GM21619 (cell line): ENCODE measurements around the gene ZFYVE9.
"Not testable (repeated sequence)": the region's sequence is repeated elsewhere in the genome, so short reads cannot be mapped to it uniquely, and the experiment has no call there.

Experiments
- ATAC-seq: cut with Tn5 transposase; IDR thresholded peaks from one replicate; pipeline ENCODE4 v1.9.1; 2021; ENCODE audit not compliant: unreplicated experiment

The ZFYVE9 gene

DNA sequence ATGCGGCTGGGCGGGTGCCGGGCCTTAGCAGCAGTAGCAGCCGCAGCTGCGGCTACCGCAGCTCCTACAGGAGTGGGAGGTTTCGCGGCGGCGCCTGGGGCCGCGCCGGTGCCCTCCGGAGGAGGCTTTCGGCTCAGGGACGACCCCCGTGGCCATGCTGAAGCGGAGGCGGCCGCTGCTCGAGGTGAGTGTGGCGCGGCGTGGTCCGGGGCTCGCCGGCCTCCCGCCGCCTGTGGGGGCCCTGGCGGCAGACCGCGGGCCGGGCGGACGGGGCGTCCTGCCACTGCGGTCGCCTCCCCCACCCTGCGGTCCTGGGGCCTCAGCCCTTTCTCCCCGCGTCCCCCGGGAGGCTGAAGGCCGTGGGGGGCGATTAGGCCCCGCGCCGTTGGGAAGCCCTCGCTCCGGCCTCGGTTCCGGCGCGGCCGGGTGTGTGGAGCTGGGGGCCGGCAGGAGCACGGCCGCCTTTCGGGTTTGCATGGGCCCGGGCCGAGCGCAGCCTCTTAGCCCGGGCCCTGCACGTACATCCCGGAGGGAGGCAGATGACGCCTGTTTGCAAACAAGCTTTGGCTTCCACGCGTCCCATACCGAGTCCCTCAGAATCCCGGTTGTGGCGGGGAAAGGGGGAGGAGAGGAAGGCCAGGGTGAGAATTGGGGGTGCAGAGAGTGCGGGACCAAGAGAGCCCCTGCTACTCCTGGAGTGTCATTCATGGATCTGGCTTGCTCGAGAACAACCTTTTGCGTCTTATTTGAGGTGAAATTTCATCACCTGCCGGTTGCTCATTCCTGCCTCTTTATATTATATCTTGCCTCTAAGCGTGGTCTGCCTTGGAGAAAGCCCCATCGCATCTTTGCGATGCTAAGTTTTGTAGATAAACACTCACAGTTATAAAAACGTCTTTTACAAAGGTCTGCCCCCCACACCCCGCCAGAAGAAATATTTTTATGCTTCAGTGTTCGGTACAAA is 613 bp downstream of the ZFYVE9 start:
- ATAC-seq = peak; percentile 31

DNA sequence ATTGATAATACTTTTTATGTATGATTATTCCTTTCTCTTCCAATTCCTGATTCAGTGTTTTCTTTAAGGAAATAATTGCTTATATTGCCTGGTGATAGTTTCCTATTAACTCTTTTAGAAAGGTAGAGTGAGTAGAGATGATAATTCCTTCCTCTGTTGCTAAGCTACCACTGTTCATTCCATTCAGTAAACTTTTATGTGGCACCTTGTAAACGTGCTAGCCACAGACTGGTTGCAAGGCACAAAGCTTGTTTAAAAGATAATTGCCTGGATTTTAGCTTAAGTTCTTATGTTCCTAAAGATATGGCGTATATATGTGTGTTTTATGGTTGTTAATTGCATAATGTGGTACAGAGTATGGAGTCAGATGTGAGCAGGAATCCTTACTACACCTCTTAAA is 3.2 kb downstream of the ZFYVE9 start:
- ATAC-seq = no peak

DNA sequence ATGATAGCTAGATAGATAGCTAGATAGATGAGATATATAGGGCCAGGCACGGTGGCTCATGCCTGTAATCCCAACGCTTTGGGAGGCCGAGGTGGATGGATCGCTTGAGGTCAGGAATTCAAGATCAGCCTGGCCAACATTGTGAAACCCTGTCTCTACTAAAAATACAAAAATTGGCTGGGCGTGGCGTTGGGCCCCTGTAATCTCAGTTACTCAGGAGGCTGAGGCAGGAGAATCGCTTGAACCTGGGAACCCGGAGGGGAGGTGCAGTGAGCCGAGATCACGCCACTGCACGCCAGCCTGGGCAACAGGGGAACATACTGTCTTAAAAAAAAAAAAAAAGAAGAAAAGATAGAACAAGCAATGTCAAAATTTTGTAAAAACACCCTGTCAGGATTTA is 8.6 kb downstream of the ZFYVE9 start:
- not testable (repeated sequence) for ATAC-seq

DNA sequence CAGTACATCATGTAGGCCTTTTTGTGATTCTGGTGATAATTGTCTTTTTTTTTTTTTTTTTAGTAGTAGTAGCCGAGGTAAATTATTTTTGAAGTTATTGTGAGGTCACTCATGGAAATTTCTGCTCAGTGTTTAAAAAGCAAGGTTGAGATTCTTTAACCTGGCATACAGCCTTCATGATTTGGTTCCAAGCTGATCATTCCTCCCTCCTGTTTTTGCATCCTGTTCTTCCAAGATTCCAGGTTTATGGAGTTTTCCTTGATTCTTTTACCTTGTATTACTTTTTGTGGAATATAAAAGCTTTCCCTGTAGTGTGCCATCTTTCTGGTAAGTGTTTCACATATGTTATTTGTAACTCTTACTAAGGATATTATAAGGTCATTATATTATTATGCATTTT is 9.1 kb downstream of the ZFYVE9 start:
- no peak for ATAC-seq

DNA sequence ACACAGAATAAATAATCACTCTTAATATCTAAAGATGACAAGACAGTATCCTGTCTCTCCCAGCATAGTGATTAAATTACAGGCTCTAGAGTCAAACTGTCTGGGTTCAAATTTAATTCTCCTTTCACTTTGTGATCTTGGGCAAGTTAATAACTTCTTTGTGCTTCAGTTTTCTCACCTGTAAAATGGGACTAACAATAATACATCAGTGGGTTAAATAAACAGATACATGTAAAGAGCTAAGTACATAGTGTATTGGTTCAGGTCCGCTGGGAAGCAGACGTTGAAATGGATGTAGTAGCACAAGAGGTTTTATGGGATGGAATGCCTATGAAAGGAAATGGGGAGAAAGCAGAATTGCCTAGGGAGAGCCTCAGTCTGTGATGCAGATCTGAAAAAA is 10.7 kb downstream of the ZFYVE9 start:
- ATAC-seq = no peak

DNA sequence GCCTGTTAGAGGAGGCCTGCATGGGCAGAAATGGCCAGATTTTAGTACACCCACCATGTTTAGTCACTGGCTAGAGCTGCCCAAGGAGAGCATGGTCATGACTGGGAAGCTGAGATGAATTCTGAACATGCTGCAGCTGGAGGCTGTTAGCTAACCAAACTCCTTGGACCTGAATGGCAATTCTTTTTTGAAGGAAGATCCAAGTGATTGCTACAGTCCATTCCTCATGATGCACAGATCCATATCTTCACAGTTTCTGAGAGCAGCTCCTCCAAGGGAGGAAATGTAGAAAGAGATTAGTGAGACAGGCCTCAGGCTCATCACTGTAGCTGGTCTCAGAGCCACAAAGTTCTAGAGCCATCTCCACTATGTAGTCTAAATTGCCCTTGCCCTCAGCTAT is 11.1 kb downstream of the ZFYVE9 start:
- ATAC-seq = no peak

DNA sequence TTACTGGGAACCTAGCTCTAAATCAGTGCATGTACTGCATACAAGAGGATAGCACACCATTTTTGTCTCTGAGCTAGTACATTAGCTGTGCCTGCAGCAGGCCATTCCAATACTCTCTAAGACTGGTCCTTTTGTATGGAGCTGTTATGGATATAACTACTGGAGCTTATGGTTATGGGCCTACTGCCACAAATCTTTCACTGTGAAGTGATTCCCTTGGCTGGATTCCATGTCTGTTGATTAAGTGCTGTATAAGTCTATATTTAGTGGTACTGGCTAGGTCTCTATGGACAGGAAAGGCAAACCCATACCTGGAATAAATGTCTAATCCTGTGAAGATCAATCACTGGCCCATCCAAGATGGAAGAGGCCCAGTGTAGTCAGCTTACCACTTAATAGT is 12.0 kb downstream of the ZFYVE9 start:
- no peak for ATAC-seq

DNA sequence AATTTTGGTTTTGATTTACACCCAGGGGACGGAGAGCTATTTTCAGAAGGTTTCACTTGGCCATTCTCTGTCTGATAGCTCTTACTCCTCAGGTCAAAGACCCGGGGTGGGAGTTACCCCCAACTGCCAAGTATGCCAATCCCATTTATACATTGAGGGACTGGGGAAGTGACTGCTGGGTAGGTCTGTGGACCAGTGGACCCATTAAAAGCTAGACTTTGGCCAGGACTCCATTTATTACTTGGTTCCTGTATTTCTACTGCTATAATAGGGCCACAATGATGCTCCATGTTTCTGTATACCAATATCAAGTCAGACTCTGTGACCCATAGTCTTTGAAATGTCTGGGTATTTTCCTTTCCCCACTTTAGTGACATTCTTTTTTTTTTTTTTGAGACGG is 14.6 kb downstream of the ZFYVE9 start:
- ATAC-seq = no peak

DNA sequence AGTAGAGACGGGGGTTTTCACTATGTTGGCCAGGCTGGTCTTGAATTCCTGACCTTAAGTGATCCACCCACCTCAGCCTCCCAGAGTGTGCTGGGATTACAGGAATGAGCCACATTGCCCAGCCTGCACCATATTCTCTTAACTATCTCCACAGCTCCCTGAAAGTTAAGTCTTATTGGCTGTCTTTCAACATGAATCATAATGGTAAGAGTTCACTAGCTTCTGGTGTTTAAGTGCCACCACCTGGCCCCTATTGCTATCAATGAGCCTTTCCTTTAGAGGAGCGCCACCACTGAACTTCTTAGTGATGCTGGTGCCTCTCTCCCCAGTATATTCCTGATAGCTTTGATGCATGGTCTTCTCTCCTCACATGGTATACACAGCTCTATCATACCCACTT is 15.7 kb downstream of the ZFYVE9 start:
- no peak for ATAC-seq

DNA sequence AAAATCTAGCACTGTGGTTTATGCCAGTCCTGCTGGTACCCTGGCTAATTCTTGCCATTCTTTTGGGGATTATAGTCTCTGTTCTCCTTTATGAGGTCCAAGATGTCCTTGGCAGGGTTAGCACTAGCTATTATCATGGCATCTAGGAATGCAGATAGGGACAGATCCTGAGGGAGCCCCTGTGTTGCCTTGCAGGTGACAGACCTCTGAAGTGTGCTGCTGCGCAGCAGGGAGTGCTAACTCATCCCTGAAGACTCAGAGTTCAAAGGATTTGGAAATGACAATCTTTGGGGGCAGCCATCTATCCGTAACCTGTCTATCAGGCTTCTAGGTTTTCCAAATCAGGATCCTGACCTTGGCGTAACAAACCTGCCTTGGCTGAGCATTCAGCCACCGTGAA is 16.3 kb downstream of the ZFYVE9 start:
- no peak for ATAC-seq

DNA sequence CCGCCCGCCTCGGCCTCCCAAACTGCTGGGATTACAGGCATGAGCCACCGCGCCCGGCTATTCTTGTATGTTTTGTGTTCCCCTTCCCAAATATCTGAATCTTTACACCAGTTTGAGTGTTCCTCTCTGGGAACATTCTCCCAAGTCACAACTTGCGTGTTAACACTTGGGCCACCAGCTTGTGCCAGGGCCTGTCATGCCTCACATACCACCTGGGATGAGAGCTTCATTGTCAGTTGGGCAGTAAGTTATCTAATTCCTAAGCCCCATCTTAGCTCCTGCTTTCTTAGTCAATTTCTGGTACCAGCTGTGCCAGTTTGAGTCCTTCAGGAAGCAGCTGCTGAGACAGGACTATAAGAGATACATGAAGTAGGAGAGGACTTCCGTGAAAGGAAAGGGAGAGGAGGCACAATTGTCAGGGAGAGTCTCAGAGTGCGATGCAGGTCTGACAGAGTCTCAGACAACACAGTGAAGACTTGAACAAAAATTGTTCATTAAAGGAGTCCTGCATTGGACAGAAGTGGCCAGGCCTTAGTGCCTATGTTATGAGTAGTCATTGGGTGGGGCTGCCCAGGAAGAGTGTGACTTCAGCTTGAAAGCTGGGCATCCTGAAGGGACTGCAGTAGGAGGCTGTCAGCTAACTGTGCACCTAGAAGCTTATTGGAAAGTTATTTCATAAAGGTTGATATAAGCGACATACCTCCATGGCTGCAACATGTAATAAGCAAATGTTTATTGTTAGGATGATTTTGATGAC is 17.3 kb downstream of the ZFYVE9 start:
- no peak for ATAC-seq

DNA sequence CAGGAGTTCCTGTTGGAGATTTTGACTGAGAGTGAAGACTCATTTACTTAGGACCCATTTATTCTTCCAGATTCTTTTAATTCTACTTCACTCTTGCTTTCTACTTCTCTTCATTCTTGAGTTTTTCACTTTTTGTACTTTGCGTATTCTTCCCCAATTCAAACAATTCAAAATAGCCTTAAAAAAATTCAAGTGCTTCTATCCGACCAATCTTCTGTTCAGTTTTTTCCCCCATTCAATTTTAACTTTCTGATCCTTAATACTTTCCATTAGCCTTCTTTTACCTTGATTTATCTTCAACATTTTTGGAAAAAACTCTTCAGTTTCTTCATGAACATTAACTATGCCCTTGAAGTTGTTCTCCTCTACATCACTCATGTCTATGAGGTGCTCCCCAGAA is 21.1 kb downstream of the ZFYVE9 start:
- no peak for ATAC-seq

DNA sequence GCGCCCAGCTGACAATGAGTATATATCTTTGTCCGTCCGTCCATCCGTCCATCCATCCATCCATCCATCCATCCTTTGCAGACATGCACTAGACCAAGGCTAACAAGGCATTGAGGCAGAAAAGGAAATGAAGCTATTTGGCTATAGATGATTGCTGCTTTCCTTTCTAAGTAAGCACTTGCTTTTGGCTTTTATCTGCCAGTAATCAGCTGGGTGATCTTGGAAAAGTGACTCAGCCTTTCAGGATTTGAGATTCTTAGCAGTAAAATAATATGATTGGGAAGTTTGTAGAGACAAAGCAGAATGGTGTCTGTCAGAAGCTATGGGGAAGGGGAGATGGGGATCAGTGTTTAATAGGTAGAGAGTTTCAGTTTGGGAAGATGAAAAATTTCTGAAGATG is 22.7 kb downstream of the ZFYVE9 start:
- no peak for ATAC-seq

DNA sequence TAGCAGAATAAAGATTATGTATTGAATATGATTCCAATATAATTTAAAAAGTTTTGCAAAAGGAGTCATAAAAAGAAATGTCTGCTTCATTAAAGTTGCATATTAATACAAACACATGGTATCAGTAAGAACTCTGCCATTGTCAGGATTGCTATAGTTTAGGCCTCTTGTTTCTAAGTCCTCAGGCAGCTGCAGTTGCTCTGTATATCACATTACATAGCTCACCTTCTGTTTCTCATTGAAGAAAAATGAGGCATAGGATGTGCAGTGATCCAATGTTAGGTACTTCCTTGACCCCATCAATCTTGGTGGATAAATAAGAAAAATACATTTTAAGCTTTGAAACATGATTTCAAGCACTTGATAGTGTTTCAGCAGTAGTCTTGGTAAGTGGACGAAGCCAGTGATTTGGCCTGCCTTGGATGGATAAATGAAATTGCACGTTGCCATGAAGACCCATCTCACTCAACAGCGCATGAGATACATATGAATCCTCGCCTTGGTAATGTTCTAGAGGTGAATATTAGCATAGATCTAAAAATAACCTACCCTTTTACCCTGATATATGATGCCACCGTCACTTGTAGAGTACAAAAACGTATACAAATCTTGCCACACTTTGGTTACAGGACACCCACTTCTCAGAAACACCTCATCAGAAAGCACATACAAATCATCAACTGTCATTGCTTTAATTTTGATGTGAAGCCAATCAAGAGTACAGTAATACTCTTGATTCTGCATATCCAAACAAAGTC is 25.3 kb downstream of the ZFYVE9 start:
- ATAC-seq = no peak

DNA sequence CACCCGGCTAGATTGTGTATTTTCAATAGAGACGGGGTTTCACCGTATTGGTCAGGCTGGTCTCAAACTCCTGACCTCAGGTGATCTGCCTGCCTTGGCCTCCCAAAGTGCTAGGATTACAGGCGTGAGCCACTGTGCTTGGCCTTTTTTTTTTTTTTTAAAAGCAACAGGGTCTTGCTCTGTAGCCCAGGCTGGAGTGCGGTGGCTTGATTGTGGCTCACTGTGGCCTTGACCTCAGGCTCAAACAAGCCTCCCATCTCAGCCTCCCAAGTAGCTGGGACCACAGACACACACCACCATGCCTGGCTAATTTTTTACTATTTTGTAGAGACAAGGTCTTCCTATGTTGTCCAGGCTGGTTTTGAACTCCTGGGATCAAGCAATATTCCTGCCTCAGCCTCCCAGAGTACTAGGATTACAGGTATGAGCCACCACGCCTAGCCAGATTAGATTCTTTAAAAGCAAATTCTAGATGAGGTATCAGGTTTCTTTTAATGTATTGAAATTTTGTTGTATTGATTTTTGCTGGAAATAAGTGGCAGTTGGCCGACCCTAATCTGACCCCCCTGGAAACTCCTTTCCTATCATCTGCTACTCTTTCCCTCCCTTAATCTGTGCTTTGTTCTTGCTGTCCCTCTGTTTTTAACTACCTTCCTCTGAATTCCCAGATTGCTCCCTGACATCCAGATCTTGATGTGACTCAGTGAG is 26.6 kb downstream of the ZFYVE9 start:
- no peak for ATAC-seq

DNA sequence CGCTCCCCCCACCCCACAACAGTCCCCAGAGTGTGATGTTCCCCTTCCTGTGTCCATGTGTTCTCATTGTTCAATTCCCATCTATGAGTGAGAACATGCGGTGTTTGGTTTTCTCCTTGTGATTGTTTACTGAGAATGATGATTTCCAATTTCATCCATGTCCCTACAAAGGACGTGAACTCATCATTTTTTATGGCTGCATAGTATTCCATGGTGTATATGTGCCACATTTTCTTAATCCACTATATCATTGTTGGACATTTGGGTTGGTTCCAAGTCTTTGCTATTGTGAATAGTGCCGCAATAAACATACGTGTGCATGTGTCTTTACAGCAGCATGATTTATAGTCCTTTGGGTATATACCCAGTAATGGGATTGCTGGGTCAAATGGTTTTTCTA is 29.3 kb downstream of the ZFYVE9 start:
- not testable (repeated sequence) for ATAC-seq

DNA sequence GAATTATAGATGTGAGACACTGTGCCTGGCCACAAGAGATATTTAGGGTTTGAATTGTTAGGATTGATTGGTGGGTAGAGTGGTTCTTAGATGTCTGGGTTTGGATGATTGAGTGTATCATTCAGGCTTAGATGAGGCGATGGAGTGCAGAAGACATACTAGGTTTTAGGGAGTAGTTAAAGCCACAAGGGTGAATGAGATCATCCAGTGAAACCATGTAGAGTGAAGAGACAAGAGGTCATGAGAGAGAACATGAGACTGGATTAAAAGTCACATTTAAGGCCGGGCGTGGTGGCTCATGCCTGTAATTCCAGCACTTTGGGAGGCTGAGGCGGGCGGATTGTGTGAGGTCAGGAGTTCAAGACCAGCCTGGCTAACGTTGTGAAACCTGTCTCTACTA is 37.2 kb downstream of the ZFYVE9 start:
- ATAC-seq = no peak

DNA sequence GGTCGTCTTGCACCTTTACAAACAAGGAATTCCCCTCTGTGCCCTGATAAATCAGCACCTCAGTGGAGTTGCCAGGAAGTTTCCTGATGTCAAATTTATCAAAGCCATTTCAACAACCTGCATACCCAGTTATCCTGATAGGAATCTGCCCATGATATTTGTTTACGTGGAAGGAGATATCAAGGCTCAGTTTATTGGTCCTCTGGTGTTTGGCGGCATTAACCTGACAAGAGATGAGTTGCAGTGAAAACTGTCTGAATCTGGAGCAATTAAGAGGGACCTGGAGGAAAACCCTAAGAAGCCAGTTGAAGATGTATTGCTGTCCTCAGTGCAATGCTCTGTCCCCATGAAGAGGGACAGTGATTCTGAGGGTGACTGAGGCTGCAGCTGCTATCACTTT is 38.3 kb downstream of the ZFYVE9 start:
- no peak for ATAC-seq

DNA sequence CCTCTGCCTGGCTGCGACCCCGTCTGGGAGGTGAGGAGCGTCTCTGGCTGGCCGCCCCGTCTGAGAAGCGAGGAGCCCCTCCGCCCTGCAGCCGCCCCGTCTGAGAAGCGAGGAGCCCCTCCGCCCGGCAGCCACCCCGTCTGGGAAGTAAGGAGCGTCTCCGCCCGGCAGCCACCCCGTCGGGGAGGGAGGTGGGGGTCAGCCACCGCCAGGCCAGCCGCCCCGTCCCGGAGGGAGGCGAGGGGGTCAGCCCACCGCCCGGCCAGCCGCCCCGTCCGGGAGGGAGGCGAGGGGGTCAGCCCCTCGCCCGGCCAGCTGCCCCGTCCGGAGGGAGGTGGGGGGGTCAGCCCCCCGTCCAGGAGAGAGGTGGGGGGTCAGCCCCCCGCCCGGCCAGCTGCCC is 39.9 kb downstream of the ZFYVE9 start:
- not testable (repeated sequence) for ATAC-seq

DNA sequence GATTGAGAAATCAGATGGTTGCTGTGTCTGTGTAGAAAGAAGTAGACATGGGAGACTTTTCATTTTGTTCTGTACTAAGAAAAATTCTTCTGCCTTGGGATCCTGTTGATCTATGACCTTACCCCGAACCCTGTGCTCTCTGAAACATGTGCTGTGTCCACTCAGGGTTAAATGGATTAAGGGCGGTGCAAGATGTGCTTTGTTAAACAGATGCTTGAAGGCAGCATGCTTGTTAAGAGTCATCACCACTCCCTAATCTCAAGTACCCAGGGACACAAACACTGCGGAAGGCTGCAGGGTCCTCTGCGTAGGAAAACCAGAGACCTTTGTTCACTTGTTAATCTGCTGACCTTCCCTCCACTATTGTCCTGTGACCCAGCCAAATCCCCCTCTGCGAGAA is 40.4 kb downstream of the ZFYVE9 start:
- not testable (repeated sequence) for ATAC-seq

DNA sequence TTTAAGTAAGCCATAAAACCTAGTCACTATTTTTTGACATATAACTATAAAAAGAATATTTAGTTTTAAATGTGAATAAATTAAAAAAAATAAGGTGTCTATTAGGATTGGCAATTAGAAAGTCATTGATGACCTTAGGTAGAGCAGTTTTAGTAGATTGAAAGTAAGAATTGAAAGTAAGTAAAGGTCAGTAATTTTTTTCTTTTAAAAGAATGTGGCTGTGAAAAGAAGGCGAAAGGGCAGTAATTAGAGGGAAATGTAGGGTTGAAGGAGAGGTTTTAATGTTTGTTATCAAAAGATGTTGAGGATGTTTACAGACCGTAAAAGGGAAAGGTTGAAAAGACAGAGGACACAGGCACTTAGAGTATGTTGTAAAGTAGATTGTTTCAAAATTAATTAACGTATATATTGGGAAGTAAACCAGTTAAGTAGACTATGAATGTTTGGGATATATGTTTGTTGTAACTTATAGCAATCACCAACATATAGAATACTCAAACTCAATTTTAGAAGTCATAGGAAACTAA is 41.0 kb downstream of the ZFYVE9 start:
- ATAC-seq = no peak
